ENCODE results near the gene PCNX1. TPM values are rescaled to one million over a fixed set of nuclear protein-coding genes. Genes with fewer than 3 reads are reported as not detected.
A peak's percentile ranks its signal among the peaks of the same experiment; 100 is the strongest.
"Not testable (repeated sequence)": the region's sequence is repeated elsewhere in the genome, so short reads cannot be mapped to it uniquely, and the experiment has no call there.

PCNX1 gene
- total RNA-seq, 4 donors from 2014 or later: 41.8 to 83.1 (median 50.5) TPM

GRCh38 chr14:71122866-71123565 lies 215.8 kb downstream of the PCNX1 start:
- Histone ChIP-seq H3K9me3 (peaks cover 0 to 8% (median 0%) of the 10 kb centered on the region in 4 donors), H3K36me3 (peaks cover 0 to 6% (median 0%) of the 10 kb centered on the region in 3 donors), H3K4me1 (peaks cover 0 to 17% (median 2%) of the 10 kb centered on the region in 4 donors), H3K27me3 (no peaks in the 10 kb centered on the region), H3K4me3 (no peak overlapping the region), H3K27ac (no peak overlapping the region)
- no peak for DNase-seq (ENCODE audit: low spot score in 2 of 2)
- WGBS, 2 donors: 73 to 88% methylated on average over 2 of the region's 2 CpGs
- TF ChIP-seq EP300 (IDR thresholded peaks at IDR 0.05) (no peak), CTCF (IDR thresholded peaks at IDR 0.05) (no peak), POLR2A (IDR thresholded peaks at IDR 0.05) (no peak)

GRCh38 chr14:71123579-71124135 lies 216.4 kb downstream of the PCNX1 start:
- 92 to 94% methylated on average over 4 of the region's 4 CpGs for WGBS, 2 donors
- Histone ChIP-seq H3K36me3 (peaks cover 0 to 6% (median 0%) of the 10 kb centered on the region in 3 donors), H3K4me3 (no peak overlapping the region), H3K27ac (no peak overlapping the region), H3K9me3 (peaks cover 0 to 8% (median 0%) of the 10 kb centered on the region in 4 donors), H3K4me1 (peaks cover 0 to 11% (median 2%) of the 10 kb centered on the region in 4 donors), H3K27me3 (no peaks in the 10 kb centered on the region)
- no peak for DNase-seq (ENCODE audit: low spot score in 2 of 2)
- no peak for TF ChIP-seq CTCF (IDR thresholded peaks at IDR 0.05)
- TF ChIP-seq POLR2A (IDR thresholded peaks at IDR 0.05): no peak
- TF ChIP-seq EP300 (IDR thresholded peaks at IDR 0.05): no peak

- DNase-seq (ENCODE audit: low spot score in 2 of 2); H3K9me3 ChIP-seq; H3K27me3 ChIP-seq; H3K4me3 ChIP-seq; H3K36me3 ChIP-seq: not testable (repeated sequence)
- H3K27ac ChIP-seq: peak overlapping the region in 1 of 4 donors; percentile 38
- 95 to 99% methylated on average over 9 of the region's 9 CpGs for WGBS, 2 donors
- peaks cover 0 to 12% (median 4%) of the 10 kb centered on the region in 4 donors for H3K4me1 ChIP-seq
These were observed 222.6 kb downstream of the PCNX1 start for GRCh38 chr14:71129716-71130490.

GRCh38 chr14:71130491-71131179 lies 223.4 kb downstream of the PCNX1 start:
- Histone ChIP-seq H3K4me3 (peak overlapping the region in 2 of 4 donors; percentile 16 to 25), H3K9me3 (no peaks in the 10 kb centered on the region), H3K4me1 (peaks cover 0 to 12% (median 4%) of the 10 kb centered on the region in 4 donors), H3K36me3 (no peaks in the 10 kb centered on the region), H3K27ac (peak overlapping the region in 2 of 4 donors; percentile 5 to 38), H3K27me3 (peaks cover 0 to 4% of the 10 kb centered on the region in 2 donors)
- TF ChIP-seq CTCF (IDR thresholded peaks at IDR 0.05) (no peak), EP300 (IDR thresholded peaks at IDR 0.05) (no peak), POLR2A (IDR thresholded peaks at IDR 0.05) (no peak)
- no peak for DNase-seq (ENCODE audit: low spot score in 2 of 2)
- WGBS, 2 donors: 25 to 31% methylated on average over 11 of the region's 11 CpGs

- Histone ChIP-seq H3K36me3 (no peaks in the 10 kb centered on the region), H3K9me3 (peaks cover 0 to 9% (median 0%) of the 10 kb centered on the region in 4 donors), H3K4me1 (peaks cover 0 to 12% (median 4%) of the 10 kb centered on the region in 4 donors), H3K27me3 (peaks cover 0 to 4% of the 10 kb centered on the region in 2 donors), H3K27ac (no peak overlapping the region), H3K4me3 (no peak overlapping the region)
- DNase-seq (ENCODE audit: low spot score in 2 of 2): no peak
- WGBS, 2 donors: 95 to 97% methylated on average over 8 of the region's 8 CpGs
- no peak for TF ChIP-seq POLR2A (IDR thresholded peaks at IDR 0.05)
- TF ChIP-seq CTCF (IDR thresholded peaks at IDR 0.05): no peak
- TF ChIP-seq EP300 (IDR thresholded peaks at IDR 0.05): no peak
These were observed 226.0 kb downstream of the PCNX1 start for GRCh38 chr14:71133296-71133695.

Data from tibial nerve (tissue), 4 donors.